Ascending aorta (tissue), 2 donors: ENCODE data around the gene CPLANE2. TPM values are rescaled to one million over a fixed set of nuclear protein-coding genes. Genes with fewer than 3 reads are reported as not detected.

ENCODE experiments used
- DNase-seq, 2 donors: peaks; one replicate each; pipeline ENCODE4 v3.0.0-alpha.2; 2019; ENCODE audit warnings: low spot score in 2 of 2
- H3K27ac ChIP-seq, 2 donors: fragments of 200-600 bp; sonication (generic); one replicate each; pipeline ENCODE4 v1.5.1; 2016 to 2017; ENCODE audit warnings: mild to moderate bottlenecking in 1 of 2
- H3K27me3 ChIP-seq: fragments of 200-600 bp; sonication (generic); one replicate; pipeline ENCODE4 v1.5.1; 2017
- H3K36me3 ChIP-seq, 2 donors: fragments of 200-600 bp; sonication (generic); one replicate each; pipeline ENCODE4 v1.5.1; 2016
- H3K4me1 ChIP-seq, 2 donors: fragments of 200-600 bp; sonication (generic); one replicate each; pipeline ENCODE4 v1.5.1; 2016 to 2017; ENCODE audit warnings: mild to moderate bottlenecking in 1 of 2
- H3K4me3 ChIP-seq, 2 donors: fragments of 200-600 bp; sonication (generic); one replicate each; pipeline ENCODE4 v1.5.1; 2016 to 2017; ENCODE audit warnings: mild to moderate bottlenecking in 1 of 2
- H3K9me3 ChIP-seq, 2 donors: fragments of 200-600 bp; sonication (generic); one replicate each; pipeline ENCODE4 v1.5.1; 2016
- CTCF ChIP-seq, 3 experiments: fragments of 200-600 bp in 2 of 3; fragments of 450-650 bp in 1 of 3; sonication (generic) in 2 of 3; IDR thresholded peaks; one replicate each; pipeline ENCODE4 v1.5.1; 2016 to 2019; ENCODE audit warnings: antibody characterized with exemption in 3 of 3, mild to moderate bottlenecking in 1 of 3, moderate library complexity in 1 of 3
- intact Hi-C: fragments of 100-400 bp; cut with DNase I; formaldehyde crosslinking; loops from one replicate; pipeline ENCODE4 v1.15.1; 2023
- total RNA-seq: library from RNA; depleted of rRNA; stranded (reverse); fragments of >200 nt; gene quantifications from one replicate; pipeline ENCODE4 v1.1.0, GENCODE V29; 2016

Gene CPLANE2
- total RNA-seq, 1 donor from 2014 or later, result not detected

- DNase-seq, result no peak
- TF ChIP-seq CTCF (IDR thresholded peaks at IDR 0.05), result no peak
- Histone ChIP-seq H3K27me3 (no peaks in the 10 kb centered on the region), H3K9me3 (no peaks in the 10 kb centered on the region), H3K27ac (peak overlapping the region; percentile 83 to 85), H3K4me3 (no peak overlapping the region), H3K36me3 (peaks cover 33 to 49% of the 10 kb centered on the region in 2 donors), H3K4me1 (peaks cover 10 to 63% of the 10 kb centered on the region in 2 donors)
- intact Hi-C loops, result no loop called here
These were observed 15.9 kb upstream of the CPLANE2 start for GRCh38 chr1:16252912-16253311.

GRCh38 chr1:16251381-16251780 lies 14.4 kb upstream of the CPLANE2 start:
- no peak overlapping the region for H3K4me3 ChIP-seq
- intact Hi-C loops, result loop anchor here (2.0 kb wide), 1 partner anchor 47 kb away; no protein-coding TSS in a partner anchor
- peak in 1 of 2 donors; percentile 40 for DNase-seq
- H3K36me3 ChIP-seq, result peaks cover 39 to 55% of the 10 kb centered on the region in 2 donors
- H3K27ac ChIP-seq, result peak overlapping the region; percentile 83 to 85
- TF ChIP-seq CTCF (IDR thresholded peaks at IDR 0.05), result no peak
- no peaks in the 10 kb centered on the region for H3K9me3 ChIP-seq
- H3K27me3 ChIP-seq, result no peaks in the 10 kb centered on the region
- H3K4me1 ChIP-seq, result peaks cover 18 to 68% of the 10 kb centered on the region in 2 donors

- DNase-seq, result no peak
- no peaks in the 10 kb centered on the region for H3K27me3 ChIP-seq
- peak overlapping the region; percentile 83 to 85 for H3K27ac ChIP-seq
- no peak overlapping the region for H3K4me3 ChIP-seq
- TF ChIP-seq CTCF (IDR thresholded peaks at IDR 0.05), result no peak
- no peaks in the 10 kb centered on the region for H3K9me3 ChIP-seq
- peaks cover 18 to 68% of the 10 kb centered on the region in 2 donors for H3K4me1 ChIP-seq
- intact Hi-C loops, result loop anchor here (2.0 kb wide), 1 partner anchor 48 kb away; no protein-coding TSS in a partner anchor
- H3K36me3 ChIP-seq, result peaks cover 37 to 55% of the 10 kb centered on the region in 2 donors
These were observed 13.7 kb upstream of the CPLANE2 start for GRCh38 chr1:16250524-16251251.

GRCh38 chr1:16249596-16250241 lies 12.7 kb upstream of the CPLANE2 start:
- DNase-seq, result peak in 1 of 2 donors; percentile 90

More at GRCh38 chr1:16249596-16250241, 12.7 kb upstream of the CPLANE2 start:
- intact Hi-C loops, result loop anchor here (1.0 to 5.0 kb wide), 5 partner anchors 12 to 105 kb away; partner anchors contain the start of genes CPLANE2 and FBXO42
- Histone ChIP-seq H3K36me3 (peaks cover 28 to 53% of the 10 kb centered on the region in 2 donors), H3K27ac (peak overlapping the region; percentile 83 to 85), H3K27me3 (no peaks in the 10 kb centered on the region), H3K4me3 (peak overlapping the region in 1 of 2 donors; percentile 33), H3K9me3 (no peaks in the 10 kb centered on the region), H3K4me1 (peaks cover 18 to 73% of the 10 kb centered on the region in 2 donors)
- no peak for TF ChIP-seq CTCF (IDR thresholded peaks at IDR 0.05)
